Astrocyte of the spinal cord (primary cell): ENCODE data around the gene LARP6.
A peak's percentile ranks its signal among the peaks of the same experiment; 100 is the strongest.

Experiments
- DNase-seq: peaks from one replicate; pipeline ENCODE4 v3.0.0; 2011; ENCODE audit warnings: low read depth, low spot score
- H3K4me3 ChIP-seq: 2 replicates; pipeline ENCODE4 v1.5.1; 2011; ENCODE audit warnings: low read depth, mild to moderate bottlenecking, low read length, moderate library complexity
- in situ Hi-C: cut with HindIII; loops from 2 replicates; pipeline ENCODE4 v1.10.0; 2017; ENCODE audit warnings: low sequenced_read_pairs
- TF ChIP-seq, protein P1 (sequence below): IDR thresholded peaks from 2 replicates; pipeline ENCODE4 v1.5.1; 2012; ENCODE audit warnings: low read depth, mild to moderate bottlenecking, low read length, inconsistent platforms

The LARP6 gene

GRCh38 chr15:70794596-70795310, 59.2 kb downstream of the LARP6 start:
- TF ChIP-seq, protein P1, sequence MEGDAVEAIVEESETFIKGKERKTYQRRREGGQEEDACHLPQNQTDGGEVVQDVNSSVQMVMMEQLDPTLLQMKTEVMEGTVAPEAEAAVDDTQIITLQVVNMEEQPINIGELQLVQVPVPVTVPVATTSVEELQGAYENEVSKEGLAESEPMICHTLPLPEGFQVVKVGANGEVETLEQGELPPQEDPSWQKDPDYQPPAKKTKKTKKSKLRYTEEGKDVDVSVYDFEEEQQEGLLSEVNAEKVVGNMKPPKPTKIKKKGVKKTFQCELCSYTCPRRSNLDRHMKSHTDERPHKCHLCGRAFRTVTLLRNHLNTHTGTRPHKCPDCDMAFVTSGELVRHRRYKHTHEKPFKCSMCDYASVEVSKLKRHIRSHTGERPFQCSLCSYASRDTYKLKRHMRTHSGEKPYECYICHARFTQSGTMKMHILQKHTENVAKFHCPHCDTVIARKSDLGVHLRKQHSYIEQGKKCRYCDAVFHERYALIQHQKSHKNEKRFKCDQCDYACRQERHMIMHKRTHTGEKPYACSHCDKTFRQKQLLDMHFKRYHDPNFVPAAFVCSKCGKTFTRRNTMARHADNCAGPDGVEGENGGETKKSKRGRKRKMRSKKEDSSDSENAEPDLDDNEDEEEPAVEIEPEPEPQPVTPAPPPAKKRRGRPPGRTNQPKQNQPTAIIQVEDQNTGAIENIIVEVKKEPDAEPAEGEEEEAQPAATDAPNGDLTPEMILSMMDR: no peak
- DNase-seq: peak; percentile 88
- H3K4me3 ChIP-seq: peak overlapping the region; percentile 4
- in situ Hi-C loops: no loop called here

DNA sequence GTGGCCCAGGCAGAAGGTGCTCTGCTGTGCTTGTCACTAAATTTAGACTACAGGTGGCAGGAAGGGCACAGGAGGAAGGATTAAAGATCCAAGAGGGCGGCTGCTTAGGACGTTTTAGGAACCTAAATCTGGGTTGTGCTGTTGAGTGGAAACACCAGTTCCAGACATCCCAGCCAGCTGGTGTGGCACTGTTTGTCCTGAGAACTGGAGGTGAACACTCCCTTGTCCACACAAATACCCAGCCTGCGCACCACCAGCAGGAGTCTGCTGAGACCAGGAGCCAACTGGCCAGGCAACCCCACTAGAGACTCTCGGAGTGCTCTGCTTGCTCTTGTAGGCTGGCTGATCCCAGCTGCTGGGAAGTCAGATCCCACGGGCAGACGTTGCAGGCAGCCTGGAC, 60.3 kb downstream of the LARP6 start:
- in situ Hi-C loops: no loop called here
- TF ChIP-seq, protein P1: peak; percentile 6
- H3K4me3 ChIP-seq: no peak overlapping the region
- no peak for DNase-seq

- no peak overlapping the region for H3K4me3 ChIP-seq
- peak; percentile 62 for DNase-seq
- in situ Hi-C loops: no loop called here
- TF ChIP-seq, protein P1: no peak
These were observed 61.8 kb downstream of the LARP6 start for GRCh38 chr15:70792171-70792573.

DNA sequence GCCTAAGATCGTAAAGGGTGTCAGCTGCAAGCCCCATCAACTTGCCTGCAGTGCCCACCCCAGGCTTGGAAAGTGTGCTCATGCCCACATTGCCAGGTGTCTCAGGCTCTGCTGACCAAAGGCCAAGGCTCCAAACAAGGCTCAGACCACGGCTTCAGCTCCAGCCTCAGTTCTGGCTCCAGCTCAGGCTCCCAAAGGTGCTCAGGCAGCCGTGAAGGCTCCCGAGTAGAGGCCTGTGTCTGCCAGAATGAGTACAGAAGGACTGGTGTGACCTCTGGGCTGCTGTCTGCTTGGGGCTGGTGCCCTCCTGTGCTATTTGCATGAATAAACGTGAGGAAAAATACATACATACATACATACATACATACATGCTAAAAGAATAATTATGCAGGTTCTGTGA, 62.7 kb downstream of the LARP6 start:
- TF ChIP-seq, protein P1: no peak
- in situ Hi-C loops: no loop called here
- no peak overlapping the region for H3K4me3 ChIP-seq
- no peak for DNase-seq

- DNase-seq: no peak
- TF ChIP-seq, protein P1: no peak
- H3K4me3 ChIP-seq: no peak overlapping the region
- in situ Hi-C loops: no loop called here
These were observed 64.7 kb downstream of the LARP6 start for GRCh38 chr15:70789213-70789612.

DNA sequence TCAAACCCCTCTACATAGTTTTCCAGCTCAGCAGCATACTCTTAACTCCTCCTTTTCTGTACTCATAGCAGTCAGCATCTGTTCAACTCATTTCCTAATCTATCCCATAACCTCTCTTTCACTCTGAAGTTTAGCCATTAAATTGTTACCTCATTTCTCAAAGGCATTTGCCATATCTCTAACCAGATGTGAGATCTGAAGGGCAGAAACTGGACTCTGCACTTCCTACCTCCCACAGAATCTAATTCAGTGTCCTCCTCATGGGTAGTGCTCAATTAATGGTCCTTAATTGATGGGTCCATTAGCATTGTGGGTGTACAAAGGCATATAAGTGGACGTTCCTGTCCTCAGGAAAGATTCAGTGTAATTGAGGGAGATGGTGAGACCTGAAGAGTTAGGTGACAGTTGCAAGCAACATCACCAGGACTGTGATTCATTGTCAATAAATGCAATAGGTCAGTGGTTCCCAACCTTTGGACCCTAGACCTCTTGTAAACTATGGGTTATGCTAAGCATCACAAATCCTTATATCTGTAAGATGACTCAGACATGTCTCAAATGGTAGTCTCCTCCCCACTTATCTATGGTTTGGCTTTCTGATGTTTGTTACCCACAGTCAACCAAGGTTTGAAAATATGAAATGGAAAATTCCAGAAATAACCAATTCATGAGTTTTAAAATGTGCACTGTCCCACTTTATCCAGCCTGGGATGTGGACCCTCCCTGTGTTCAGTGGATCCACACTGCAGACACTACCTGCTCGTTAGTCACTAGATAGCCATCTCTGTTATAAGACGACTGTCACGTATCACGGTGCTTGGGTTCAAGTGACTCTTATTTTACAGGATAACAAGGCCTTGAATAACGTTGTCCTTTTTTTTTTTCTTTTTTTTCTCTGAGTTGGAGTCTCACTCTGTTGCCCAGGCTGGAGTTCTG, 65.6 kb downstream of the LARP6 start:
- in situ Hi-C loops: no loop called here

More for the DNA sequence above, 65.6 kb downstream of the LARP6 start:
- peak; percentile 30 for DNase-seq
- TF ChIP-seq, protein P1: no peak
- H3K4me3 ChIP-seq: no peak overlapping the region
